DOHH2 (cell line): ENCODE results near the gene CLDN11.

Experiments
- H3F3A ChIP-seq: fragments of 200-600 bp; sonication (generic), shearing (Covaris generic); 2 replicates; pipeline ENCODE4 v1.6.0; 2016; ENCODE audit warnings: antibody characterized with exemption, mild to moderate bottlenecking; ENCODE audit not compliant: control insufficient read depth, insufficient read depth
- H3K27ac ChIP-seq: fragments of 200-600 bp; sonication (generic); 2 replicates; pipeline ENCODE4 v1.5.1; 2014; ENCODE audit warnings: low read depth, mild to moderate bottlenecking, low read length, moderate library complexity
- H3K27me3 ChIP-seq: fragments of 200-600 bp; sonication (generic); 2 replicates; pipeline ENCODE4 v1.6.1; 2014; ENCODE audit warnings: mild to moderate bottlenecking, low read length, mixed read lengths; ENCODE audit not compliant: control insufficient read depth
- H3K36me3 ChIP-seq: fragments of 200-600 bp; sonication (generic); 2 replicates; pipeline ENCODE4 v1.6.1; 2014; ENCODE audit warnings: mild to moderate bottlenecking, low read length, moderate library complexity, mixed read lengths; ENCODE audit not compliant: control insufficient read depth
- H3K4me1 ChIP-seq: fragments of 200-600 bp; sonication (generic); 2 replicates; pipeline ENCODE4 v1.6.1; 2014; ENCODE audit warnings: mild to moderate bottlenecking, low read length, mixed read lengths; ENCODE audit not compliant: control insufficient read depth
- H3K4me2 ChIP-seq: fragments of 200-600 bp; sonication (generic); 2 replicates; pipeline ENCODE4 v1.6.0; 2014; ENCODE audit warnings: mild to moderate bottlenecking, low read length, moderate library complexity
- H3K4me3 ChIP-seq: fragments of 200-600 bp; sonication (generic); 2 replicates; pipeline ENCODE4 v1.5.1; 2014; ENCODE audit warnings: mild to moderate bottlenecking, low read length, mixed read lengths
- H3K79me2 ChIP-seq: fragments of 200-600 bp; sonication (generic); 2 replicates; pipeline ENCODE4 v1.6.1; 2014; ENCODE audit warnings: mild to moderate bottlenecking, low read length, mixed read lengths; ENCODE audit not compliant: control insufficient read depth
- H3K9me2 ChIP-seq: fragments of 200-600 bp; sonication (generic); replicated peaks from 2 replicates; pipeline ENCODE4 v1.6.1; 2014; ENCODE audit warnings: mild to moderate bottlenecking, low read length, mixed read lengths; ENCODE audit not compliant: control insufficient read depth
- H3K9me3 ChIP-seq: fragments of 200-600 bp; sonication (generic); 2 replicates; pipeline ENCODE4 v1.6.1; 2014; ENCODE audit warnings: antibody characterized with exemption, low read length, mixed read lengths; ENCODE audit not compliant: control insufficient read depth, insufficient read depth
- H4K20me1 ChIP-seq: fragments of 200-600 bp; sonication (generic); 2 replicates; pipeline ENCODE4 v1.6.0; 2014; ENCODE audit warnings: low read depth, mild to moderate bottlenecking, antibody characterized with exemption, low read length, moderate library complexity; ENCODE audit not compliant: control insufficient read depth, insufficient read depth
- EZH2phosphoT487 ChIP-seq: fragments of 200-600 bp; sonication (generic); IDR thresholded peaks from 2 replicates; pipeline ENCODE4 v1.6.1; 2017; ENCODE audit warnings: borderline replicate concordance, mild to moderate bottlenecking, antibody characterized with exemption, low read length, moderate library complexity, mixed read lengths
- TF ChIP-seq, protein P1 (sequence below): fragments of 200-600 bp; sonication (generic); IDR thresholded peaks from one replicate; pipeline ENCODE4 v1.5.1; 2014; ENCODE audit warnings: antibody characterized with exemption, mild to moderate bottlenecking, low read depth, low read length; ENCODE audit not compliant: poor library complexity, severe bottlenecking

Gene CLDN11

DNA sequence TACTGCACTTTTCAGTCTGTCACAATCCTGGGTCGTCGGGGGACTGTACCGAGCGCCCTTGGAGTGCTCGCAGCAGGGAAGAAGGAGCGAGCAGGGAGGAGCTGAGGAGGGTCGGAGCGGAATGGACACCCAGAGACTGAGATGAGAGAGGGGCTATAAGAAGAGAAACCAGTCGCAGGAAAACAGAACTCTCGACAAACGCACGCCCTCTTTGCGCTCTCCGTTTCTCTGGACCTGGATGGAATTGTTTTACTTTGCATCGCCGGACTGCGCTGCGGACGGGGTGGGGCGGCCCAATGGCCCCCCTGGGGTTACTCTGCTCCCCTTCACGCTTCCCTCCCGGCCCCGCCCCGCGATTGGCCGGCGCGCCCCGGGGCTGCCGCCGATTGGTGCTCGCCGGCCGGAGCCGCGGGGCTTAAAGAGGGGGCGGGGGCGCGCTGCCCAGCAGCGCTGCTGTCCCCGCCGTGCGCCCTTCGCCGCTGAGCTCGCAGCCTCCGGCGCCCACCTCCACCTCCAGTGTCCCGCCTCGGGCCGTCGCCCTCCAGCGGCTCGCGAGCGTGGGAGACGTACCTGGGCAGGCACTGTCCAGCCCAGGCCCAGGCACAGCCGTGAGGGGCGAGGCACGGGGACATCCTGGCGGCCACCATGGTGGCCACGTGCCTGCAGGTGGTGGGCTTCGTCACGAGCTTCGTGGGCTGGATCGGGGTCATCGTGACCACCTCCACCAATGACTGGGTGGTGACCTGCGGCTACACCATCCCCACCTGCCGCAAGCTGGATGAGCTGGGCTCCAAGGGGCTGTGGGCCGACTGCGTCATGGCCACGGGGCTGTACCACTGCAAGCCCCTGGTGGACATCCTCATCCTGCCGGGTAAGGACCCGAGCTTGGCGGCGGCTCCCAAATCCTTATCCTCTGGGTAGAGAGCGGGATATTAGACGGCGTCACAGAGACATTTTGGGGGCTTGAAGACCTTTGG, at the start of gene CLDN11:
Gene CLDN11, plus strand, starts transcription at position 447 of the 977 bp plus-strand sequence. Its CDS starts 199 bp downstream, at position 646.
- Histone ChIP-seq H4K20me1 (no peaks in the 10 kb centered on the region), H3K9me2 (no peaks in the 10 kb centered on the region), H3F3A (no peaks in the 10 kb centered on the region), H3K27me3 (no peaks in the 10 kb centered on the region), H3K4me1 (no peaks in the 10 kb centered on the region), H3K27ac (no peak within 1 kb of the TSS), H3K4me3 (no peak within 1 kb of the TSS), H3K79me2 (no peaks in the 10 kb centered on the region), H3K4me2 (peak within 1 kb of the TSS; percentile 21), H3K9me3 (no peaks in the 10 kb centered on the region), H3K36me3 (no peaks in the 10 kb centered on the region)
- TF ChIP-seq, protein P1, sequence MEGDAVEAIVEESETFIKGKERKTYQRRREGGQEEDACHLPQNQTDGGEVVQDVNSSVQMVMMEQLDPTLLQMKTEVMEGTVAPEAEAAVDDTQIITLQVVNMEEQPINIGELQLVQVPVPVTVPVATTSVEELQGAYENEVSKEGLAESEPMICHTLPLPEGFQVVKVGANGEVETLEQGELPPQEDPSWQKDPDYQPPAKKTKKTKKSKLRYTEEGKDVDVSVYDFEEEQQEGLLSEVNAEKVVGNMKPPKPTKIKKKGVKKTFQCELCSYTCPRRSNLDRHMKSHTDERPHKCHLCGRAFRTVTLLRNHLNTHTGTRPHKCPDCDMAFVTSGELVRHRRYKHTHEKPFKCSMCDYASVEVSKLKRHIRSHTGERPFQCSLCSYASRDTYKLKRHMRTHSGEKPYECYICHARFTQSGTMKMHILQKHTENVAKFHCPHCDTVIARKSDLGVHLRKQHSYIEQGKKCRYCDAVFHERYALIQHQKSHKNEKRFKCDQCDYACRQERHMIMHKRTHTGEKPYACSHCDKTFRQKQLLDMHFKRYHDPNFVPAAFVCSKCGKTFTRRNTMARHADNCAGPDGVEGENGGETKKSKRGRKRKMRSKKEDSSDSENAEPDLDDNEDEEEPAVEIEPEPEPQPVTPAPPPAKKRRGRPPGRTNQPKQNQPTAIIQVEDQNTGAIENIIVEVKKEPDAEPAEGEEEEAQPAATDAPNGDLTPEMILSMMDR = no peak
- no peak for TF ChIP-seq EZH2phosphoT487

DNA sequence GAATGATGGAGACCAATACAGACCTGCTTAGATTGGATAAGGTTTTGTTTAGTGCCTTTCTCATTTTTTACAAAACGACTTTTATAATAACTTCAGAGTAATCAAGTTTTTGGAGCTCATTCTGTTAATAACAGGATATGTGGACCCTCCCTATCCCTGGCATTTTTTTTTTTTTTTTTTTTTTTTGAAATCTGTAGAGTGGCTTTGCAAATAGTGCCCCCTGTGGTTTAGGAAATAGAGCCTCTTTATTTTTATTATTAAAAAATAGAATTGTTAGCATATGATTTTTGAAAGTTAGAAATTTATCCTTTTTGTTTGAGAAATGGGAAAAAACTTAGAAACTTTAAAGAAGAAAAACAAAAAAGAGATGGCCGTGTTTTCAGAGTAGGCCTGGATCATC, 49.7 kb upstream of the CLDN11 start:
- Histone ChIP-seq H3K27me3 (no peaks in the 10 kb centered on the region), H3K4me2 (peak overlapping the region; percentile 74), H3K9me2 (no peaks in the 10 kb centered on the region), H3K9me3 (no peaks in the 10 kb centered on the region), H3K36me3 (peaks cover 72% of the 10 kb centered on the region), H4K20me1 (peaks cover 5% of the 10 kb centered on the region; the same call in 1 of the 2 replicates), H3F3A (peaks cover 16% of the 10 kb centered on the region), H3K27ac (no peak overlapping the region), H3K79me2 (peaks cover 99% of the 10 kb centered on the region), H3K4me3 (peak overlapping the region; percentile 63), H3K4me1 (peaks cover 87% of the 10 kb centered on the region)
- TF ChIP-seq, protein P1 = peak; percentile 46
- no peak for TF ChIP-seq EZH2phosphoT487

DNA sequence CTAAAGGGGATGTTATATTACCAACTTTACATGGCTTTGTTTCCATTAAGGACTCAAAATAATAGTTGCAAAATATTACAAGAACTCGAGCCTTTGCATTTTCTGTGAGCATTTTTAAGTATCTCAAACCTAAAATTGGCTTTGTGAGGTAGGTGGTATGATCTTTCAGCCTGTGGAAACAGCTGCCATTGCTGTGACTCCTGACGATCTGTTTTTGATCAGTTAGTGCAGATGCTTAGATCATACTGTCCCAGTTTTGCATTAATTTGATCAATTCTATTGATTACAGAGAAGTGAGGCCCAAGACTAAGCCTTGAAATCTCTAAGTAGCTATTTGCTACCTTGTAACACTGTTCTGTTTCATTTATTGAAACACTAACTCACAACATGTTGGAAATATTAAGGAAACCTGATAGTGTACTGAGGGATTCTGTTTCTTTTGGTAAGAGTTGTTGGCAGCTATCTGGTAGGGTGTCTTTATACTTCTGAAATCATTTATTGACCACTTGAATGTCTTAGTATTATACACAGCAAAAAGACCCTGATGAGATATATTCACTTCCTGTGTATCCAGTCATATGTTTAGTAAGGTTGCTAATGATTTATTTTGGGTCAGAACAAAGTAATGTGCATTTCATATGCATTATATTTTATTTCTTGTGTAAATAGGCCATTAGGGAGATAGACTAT, 46.3 kb upstream of the CLDN11 start:
- Histone ChIP-seq H4K20me1 (peaks cover 5% of the 10 kb centered on the region; the same call in 1 of the 2 replicates), H3K4me2 (peak overlapping the region; percentile 23), H3K27ac (no peak overlapping the region), H3K4me1 (peaks cover 65% of the 10 kb centered on the region), H3K9me3 (no peaks in the 10 kb centered on the region), H3K36me3 (peaks cover 60% of the 10 kb centered on the region), H3F3A (peaks cover 10% of the 10 kb centered on the region; the same call in 1 of the 2 replicates), H3K79me2 (peaks cover 98% of the 10 kb centered on the region), H3K4me3 (no peak overlapping the region), H3K27me3 (no peaks in the 10 kb centered on the region), H3K9me2 (no peaks in the 10 kb centered on the region)
- TF ChIP-seq, protein P1 = no peak
- no peak for TF ChIP-seq EZH2phosphoT487
